Skin epidermis (tissue), 12 donors: ENCODE measurements around the gene OR4S1.
"Not testable (repeated sequence)": the region's sequence is repeated elsewhere in the genome, so short reads cannot be mapped to it uniquely, and the experiment has no call there.

ENCODE experiments used
- H3K27ac ChIP-seq, 21 experiments: fragments of 200-600 bp; sonication (generic) in 11 of 21; one replicate each; pipeline ENCODE4 v1.5.0; 2020; ENCODE audit warnings: mild to moderate bottlenecking in 3 of 21, inconsistent platforms in 2 of 21, moderate library complexity in 2 of 21
- H3K4me3 ChIP-seq, 7 experiments: fragments of 200-600 bp; sonication (generic) in 2 of 7; one replicate each; pipeline ENCODE4 v1.5.0; 2020; ENCODE audit warnings: inconsistent platforms in 2 of 7, mild to moderate bottlenecking in 2 of 7, moderate library complexity in 1 of 7

OR4S1 gene, protein sequence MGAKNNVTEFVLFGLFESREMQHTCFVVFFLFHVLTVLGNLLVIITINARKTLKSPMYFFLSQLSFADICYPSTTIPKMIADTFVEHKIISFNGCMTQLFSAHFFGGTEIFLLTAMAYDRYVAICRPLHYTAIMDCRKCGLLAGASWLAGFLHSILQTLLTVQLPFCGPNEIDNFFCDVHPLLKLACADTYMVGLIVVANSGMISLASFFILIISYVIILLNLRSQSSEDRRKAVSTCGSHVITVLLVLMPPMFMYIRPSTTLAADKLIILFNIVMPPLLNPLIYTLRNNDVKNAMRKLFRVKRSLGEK

GRCh38 chr11:48305923-48306322 is at the start of gene OR4S1:
Gene OR4S1, plus strand, starts transcription at chr11:48306223. Its CDS starts 0 bp downstream, at chr11:48306223.
- Histone ChIP-seq H3K27ac (no peak within 1 kb of the TSS), H3K4me3 (no peak within 1 kb of the TSS)

- H3K4me3 ChIP-seq, result no peak overlapping the region
- H3K27ac ChIP-seq, result no peak overlapping the region
Observed at GRCh38 chr11:48261600-48261999, 44.4 kb upstream of the OR4S1 start.

DNA sequence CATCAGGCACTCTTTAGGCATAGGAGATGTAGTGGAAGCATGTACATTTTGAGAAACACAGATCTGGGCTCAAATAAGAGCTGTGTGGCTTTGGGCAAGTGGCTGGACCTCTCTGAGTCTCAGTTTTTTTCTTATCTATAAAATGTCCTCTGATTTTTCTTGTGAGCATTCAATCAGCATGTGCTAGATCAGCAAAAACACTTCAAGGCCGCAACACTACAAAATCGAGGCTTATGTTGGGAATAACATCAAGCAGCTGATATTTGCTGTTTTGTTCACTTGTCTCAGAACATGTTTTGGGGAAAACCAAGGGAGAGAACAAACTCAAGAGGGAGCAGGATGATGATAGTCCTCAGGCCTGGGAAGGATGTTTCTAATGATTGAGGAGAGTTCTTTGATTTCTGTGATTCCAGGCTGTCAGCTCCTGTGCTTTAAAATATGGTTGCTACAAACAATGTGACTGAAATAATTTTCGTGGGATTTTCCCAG is 42.6 kb upstream of the OR4S1 start, which contains the start of gene OR4X1:
Gene OR4X1 (plus strand): TSS at position 439 of the 489 bp plus-strand sequence. CDS start 0 bp downstream, at position 439.
- H3K27ac ChIP-seq, result no peak within 1 kb of the TSS
- no peak within 1 kb of the TSS for H3K4me3 ChIP-seq

DNA sequence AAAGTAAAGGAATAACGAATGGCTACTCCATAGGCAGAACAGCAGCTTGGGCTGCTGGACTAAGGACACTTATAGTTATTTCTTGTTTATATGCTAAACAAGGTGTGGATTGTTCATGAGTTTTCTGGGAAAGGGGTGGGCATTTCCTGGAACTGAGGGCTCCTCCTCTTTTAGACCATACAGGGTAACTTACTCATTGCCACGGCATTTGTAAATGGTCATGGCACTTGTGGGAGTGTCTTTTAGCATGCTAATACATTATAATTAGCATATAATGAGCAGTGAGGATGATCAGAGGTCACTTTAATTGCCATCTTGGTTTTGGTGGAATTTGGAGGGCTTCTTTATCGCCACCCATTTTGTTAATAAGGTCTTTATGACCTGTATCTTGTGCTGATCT is 35.4 kb upstream of the OR4S1 start:
- Histone ChIP-seq H3K27ac (no peak overlapping the region), H3K4me3 (no peak overlapping the region)

- no peak overlapping the region for H3K27ac ChIP-seq
- H3K4me3 ChIP-seq, result no peak overlapping the region
Observed at GRCh38 chr11:48272606-48273005, 33.4 kb upstream of the OR4S1 start.

- H3K4me3 ChIP-seq, result no peak overlapping the region
- no peak overlapping the region for H3K27ac ChIP-seq
Observed at GRCh38 chr11:48307760-48308386, 1.9 kb downstream of the OR4S1 start.

GRCh38 chr11:48313590-48313989 is 7.6 kb downstream of the OR4S1 start:
- H3K4me3 ChIP-seq, H3K27ac ChIP-seq: not testable (repeated sequence)

DNA sequence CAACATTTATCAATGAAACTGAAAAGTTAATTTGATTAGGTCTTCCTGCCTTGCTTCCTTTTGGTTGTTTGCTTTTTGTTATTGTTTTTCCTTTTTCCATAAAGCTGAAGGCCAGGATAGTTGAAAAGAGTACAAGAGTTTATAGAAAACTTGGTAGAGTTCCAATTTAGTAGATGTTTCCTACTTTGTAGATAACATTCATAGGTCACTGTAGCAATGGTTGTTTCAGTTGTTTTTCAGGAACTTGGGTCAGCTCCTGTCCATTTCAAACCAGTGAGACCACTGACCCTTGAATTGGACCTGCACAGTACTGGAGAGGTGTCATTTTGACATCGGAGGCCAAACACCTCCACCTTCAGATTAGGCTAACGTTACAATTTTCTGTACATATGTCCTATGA is 13.8 kb downstream of the OR4S1 start:
- not testable (repeated sequence) for H3K27ac ChIP-seq, H3K4me3 ChIP-seq

GRCh38 chr11:48324620-48325019 is 18.6 kb downstream of the OR4S1 start, which contains the start of gene OR4C3:
Gene OR4C3, plus strand, starts transcription at chr11:48324920. Its CDS starts 102 bp downstream, at chr11:48325022.
- not testable (repeated sequence) for H3K4me3 ChIP-seq, H3K27ac ChIP-seq

DNA sequence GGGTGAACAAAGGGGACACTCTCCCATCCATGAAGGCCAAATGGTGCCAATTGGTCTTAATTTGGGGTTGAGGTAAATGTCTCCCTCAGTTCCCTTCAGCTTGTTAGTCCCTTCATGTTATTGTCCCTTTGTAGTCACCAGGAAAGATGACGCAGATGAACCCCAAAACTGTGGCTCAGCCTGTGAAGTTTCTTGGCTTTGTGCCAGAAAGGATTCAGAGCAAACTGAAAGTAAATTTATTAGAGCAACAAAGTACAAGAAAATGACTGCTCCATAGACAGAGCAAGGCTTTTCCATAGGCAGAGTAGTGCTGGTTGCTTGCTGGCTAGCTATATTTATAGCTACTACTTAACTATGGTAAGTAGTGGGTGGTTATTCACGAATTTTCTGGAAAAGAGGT is 35.4 kb downstream of the OR4S1 start:
- no peak overlapping the region for H3K4me3 ChIP-seq
- no peak overlapping the region for H3K27ac ChIP-seq

GRCh38 chr11:48342505-48342904 is 36.5 kb downstream of the OR4S1 start:
- H3K27ac ChIP-seq, H3K4me3 ChIP-seq: not testable (repeated sequence)

- not testable (repeated sequence) for H3K4me3 ChIP-seq, H3K27ac ChIP-seq
Observed at GRCh38 chr11:48346286-48346685, 40.3 kb downstream of the OR4S1 start.

GRCh38 chr11:48354013-48354412 is 48.0 kb downstream of the OR4S1 start:
- Histone ChIP-seq H3K27ac (no peak overlapping the region), H3K4me3 (no peak overlapping the region)

DNA sequence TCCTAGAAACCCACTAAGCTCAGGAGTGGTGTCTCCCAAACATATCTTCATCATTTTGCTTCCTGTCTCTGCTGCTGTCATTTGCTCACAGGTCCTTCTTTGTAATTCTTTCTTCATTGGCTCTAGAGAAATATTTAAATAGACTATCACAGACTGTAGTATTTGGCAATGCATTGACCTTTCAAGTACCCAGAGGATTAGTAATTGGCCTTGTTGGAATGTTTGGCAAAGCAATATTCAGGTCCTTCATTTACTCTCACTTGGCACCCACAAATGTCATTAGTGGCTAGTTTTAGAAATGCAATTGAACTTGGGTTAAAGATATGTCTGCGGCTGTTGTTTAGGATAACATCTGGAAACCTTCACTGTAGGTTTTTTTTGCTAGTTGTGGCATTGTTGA is 48.7 kb downstream of the OR4S1 start:
- H3K27ac ChIP-seq, result no peak overlapping the region
- no peak overlapping the region for H3K4me3 ChIP-seq
